ENCODE results near the gene NPLOC4. TPM values are rescaled to one million over a fixed set of nuclear protein-coding genes. Genes with fewer than 3 reads are reported as not detected.

The NPLOC4 gene
- total and polyA plus RNA-seq, 2 of the 13 experiments (the other 11 are each of a cell fraction or from before 2014, with no cell fraction given), result 57.0 to 97.0 TPM

GRCh38 chr17:81522491-81523401, 114.2 kb downstream of the NPLOC4 start (continued):
- TF ChIP-seq ZNF142 (CRISPR knock-in tag; IDR thresholded peaks at IDR 0.05) (0 out of 2 replicates have a peak, but pooled peaks have one; percentile 35), KDM1A (CRISPR knock-in tag; IDR thresholded peaks at IDR 0.05) (no peak), STAG1 (CRISPR knock-in tag; IDR thresholded peaks at IDR 0.05) (peak; percentile 72), ZFX (CRISPR knock-in tag; IDR thresholded peaks at IDR 0.05; ENCODE audit: low read depth) (peak; percentile 36; the same call in 1 of the 2 replicates), HNF1B (CRISPR knock-in tag; IDR thresholded peaks at IDR 0.05) (peak; percentile 56; the same call in 1 of the 2 replicates), ZNF292 (CRISPR knock-in tag; IDR thresholded peaks at IDR 0.05; ENCODE audit: borderline replicate concordance, low read depth) (0 out of 2 replicates have a peak, but pooled peaks have one; percentile 36), MAFF (IDR thresholded peaks at IDR 0.05; ENCODE audit: low read depth, low read length) (no peak), NFE2 (CRISPR knock-in tag; IDR thresholded peaks at IDR 0.05) (no peak), KAT7 (CRISPR knock-in tag; IDR thresholded peaks at IDR 0.05; ENCODE audit: borderline replicate concordance) (no peak), ZNF768 (CRISPR knock-in tag; IDR thresholded peaks at IDR 0.05) (0 out of 2 replicates have a peak, but pooled peaks have one; percentile 1), CAMTA2 (CRISPR knock-in tag; IDR thresholded peaks at IDR 0.05; ENCODE audit: borderline replicate concordance) (no peak), SAFB2 (CRISPR knock-in tag; IDR thresholded peaks at IDR 0.05; ENCODE audit: borderline replicate concordance, low read depth) (peak; percentile 50; the same call in 1 of the 2 replicates), NFATC3 (CRISPR knock-in tag; IDR thresholded peaks at IDR 0.05) (0 out of 2 replicates have a peak, but pooled peaks have one; percentile 24), SMARCE1 (IDR thresholded peaks at IDR 0.05; ENCODE audit: borderline replicate concordance) (no peak), GATAD1 (CRISPR knock-in tag; IDR thresholded peaks at IDR 0.05) (0 out of 2 replicates have a peak, but pooled peaks have one; percentile 27), SAP130 (CRISPR knock-in tag; IDR thresholded peaks at IDR 0.05; ENCODE audit: low read depth) (peak; percentile 40; the same call in 1 of the 2 replicates), USF2 (IDR thresholded peaks at IDR 0.05; ENCODE audit: low read depth, low read length) (no peak), USF2 (CRISPR knock-in tag; IDR thresholded peaks at IDR 0.05; ENCODE audit: borderline replicate concordance) (no peak), PHF5A (CRISPR knock-in tag; IDR thresholded peaks at IDR 0.05; ENCODE audit: low read depth, unreplicated experiment) (peak; percentile 37)

All from HepG2 (cell line).